ENCODE results near the gene PSME1. TPM values are rescaled to one million over a fixed set of nuclear protein-coding genes. Genes with fewer than 3 reads are reported as not detected.

Gene PSME1
- total RNA-seq, 2 donors from 2014 or later, result 68.6 to 108 TPM

DNA sequence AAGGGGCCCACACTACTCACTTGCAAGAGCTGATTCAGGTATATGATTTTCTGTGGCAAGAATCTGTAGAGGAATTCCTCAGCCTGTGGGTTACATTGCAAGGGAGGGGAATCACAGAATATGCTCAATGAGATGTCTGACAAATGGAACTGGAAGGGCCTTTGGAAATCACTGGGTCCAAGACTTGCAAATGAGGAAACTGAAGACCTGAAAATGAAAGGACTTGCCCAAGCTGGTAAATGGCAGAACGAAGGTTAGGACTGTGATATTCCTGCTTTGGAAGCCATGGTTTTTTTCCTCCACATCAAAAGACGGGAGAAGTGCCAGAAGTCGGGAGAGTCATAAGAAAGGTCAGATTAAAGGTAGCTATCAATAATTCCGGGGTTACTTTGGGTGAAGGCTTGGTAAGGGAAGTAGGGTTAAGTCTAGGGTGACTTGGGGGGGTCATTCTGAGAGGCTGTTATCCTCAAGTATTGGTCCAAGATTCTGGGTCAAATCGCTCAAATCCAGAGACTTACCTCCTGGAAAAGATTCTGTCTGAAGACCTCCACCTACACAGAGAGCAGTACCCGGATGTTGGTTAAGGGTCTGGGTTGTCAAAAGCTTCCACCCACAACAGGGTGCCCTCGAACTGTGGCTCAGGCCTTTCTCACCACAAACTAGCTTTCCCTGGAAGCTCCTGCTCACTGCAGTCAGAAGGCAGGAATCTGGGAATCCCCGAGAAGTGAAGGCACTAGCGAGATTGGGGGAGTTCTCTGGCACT is 9.9 kb downstream of the PSME1 start:
- no peaks in the 10 kb centered on the region for H3K27me3 ChIP-seq (ENCODE audit: control insufficient read depth, insufficient read depth, low read length, poor library complexity, severe bottlenecking)
- Mint-ChIP-seq H3K9me3 (no peaks in the 10 kb centered on the region), H3K27ac (peak overlapping the region; percentile 92), H3K36me3 (ENCODE audit: low read depth) (peaks cover 37% of the 10 kb centered on the region), H3K4me3 (peak overlapping the region; percentile 92), H3K4me1 (peaks cover 20% of the 10 kb centered on the region), H3K27me3 (ENCODE audit: insufficient read depth) (no peaks in the 10 kb centered on the region)
- DNase-seq, result no peak
- peak overlapping the region; percentile 98 for H3K4me3 ChIP-seq (ENCODE audit: low read length)
- peak overlapping the region; percentile 25 for H3K27ac ChIP-seq (ENCODE audit: low read depth, low read length)
- peaks cover 6% of the 10 kb centered on the region for H3K4me1 ChIP-seq (ENCODE audit: control insufficient read depth, insufficient read depth, low read length)
- H3K36me3 ChIP-seq (ENCODE audit: control insufficient read depth, insufficient read depth, low read length), result peaks cover 44% of the 10 kb centered on the region
- 20 to 41% methylated on average over 4 to 9 of the region's 9 CpGs for WGBS, 2 experiments (ENCODE audit: insufficient coverage in 1 of 2, insufficient read length in 1 of 2)
- TF ChIP-seq, protein P1, sequence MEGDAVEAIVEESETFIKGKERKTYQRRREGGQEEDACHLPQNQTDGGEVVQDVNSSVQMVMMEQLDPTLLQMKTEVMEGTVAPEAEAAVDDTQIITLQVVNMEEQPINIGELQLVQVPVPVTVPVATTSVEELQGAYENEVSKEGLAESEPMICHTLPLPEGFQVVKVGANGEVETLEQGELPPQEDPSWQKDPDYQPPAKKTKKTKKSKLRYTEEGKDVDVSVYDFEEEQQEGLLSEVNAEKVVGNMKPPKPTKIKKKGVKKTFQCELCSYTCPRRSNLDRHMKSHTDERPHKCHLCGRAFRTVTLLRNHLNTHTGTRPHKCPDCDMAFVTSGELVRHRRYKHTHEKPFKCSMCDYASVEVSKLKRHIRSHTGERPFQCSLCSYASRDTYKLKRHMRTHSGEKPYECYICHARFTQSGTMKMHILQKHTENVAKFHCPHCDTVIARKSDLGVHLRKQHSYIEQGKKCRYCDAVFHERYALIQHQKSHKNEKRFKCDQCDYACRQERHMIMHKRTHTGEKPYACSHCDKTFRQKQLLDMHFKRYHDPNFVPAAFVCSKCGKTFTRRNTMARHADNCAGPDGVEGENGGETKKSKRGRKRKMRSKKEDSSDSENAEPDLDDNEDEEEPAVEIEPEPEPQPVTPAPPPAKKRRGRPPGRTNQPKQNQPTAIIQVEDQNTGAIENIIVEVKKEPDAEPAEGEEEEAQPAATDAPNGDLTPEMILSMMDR (conservative IDR thresholded peaks at IDR 0.05), result no peak
- peak overlapping the region; percentile 43 for H3K9ac ChIP-seq (ENCODE audit: extremely low read depth, low read length, poor library complexity, severe bottlenecking)
- H3K9me3 ChIP-seq (ENCODE audit: control insufficient read depth, low read length), result no peaks in the 10 kb centered on the region

DNA sequence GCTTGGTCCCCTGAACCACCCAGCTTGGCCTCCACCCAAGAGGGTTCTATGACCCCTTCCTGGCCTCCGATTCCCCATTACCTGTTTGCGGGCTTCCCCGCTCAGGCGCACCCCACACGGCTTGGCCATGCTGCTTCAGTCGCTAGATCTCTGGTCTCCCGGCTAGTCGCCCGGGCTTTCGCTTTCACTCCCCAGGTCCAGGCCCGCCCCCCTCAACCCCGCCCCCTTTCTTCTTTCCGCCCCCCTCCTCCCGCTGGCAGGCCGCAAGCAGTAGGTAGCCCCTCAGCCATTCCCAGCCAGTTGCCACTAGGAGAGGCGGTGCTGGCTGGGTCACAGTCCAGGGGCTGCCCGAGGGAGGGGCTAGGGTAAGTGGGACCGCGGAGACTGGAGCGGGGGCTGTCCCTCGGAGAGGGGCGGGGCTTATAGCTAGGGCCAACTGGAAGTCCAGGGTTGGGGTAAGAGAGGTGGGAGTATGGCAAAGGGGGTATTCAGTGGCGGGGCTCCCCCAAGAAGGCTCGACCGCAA is 10.5 kb downstream of the PSME1 start, which contains the start of gene PSME2:
PSME2 (minus strand) TSS at position 158 of the 525 bp plus-strand sequence; CDS start at position 129, 29 bp downstream.
- H3K36me3 ChIP-seq (ENCODE audit: control insufficient read depth, insufficient read depth, low read length), result peaks cover 51% of the 10 kb centered on the region
- peaks cover 20% of the 10 kb centered on the region for H3K4me1 Mint-ChIP-seq

GRCh38 chr14:24146978-24147760 is 11.2 kb downstream of the PSME1 start, which contains the start of gene RNF31:
TSS of gene RNF31 (plus strand) at chr14:24147498. CDS start at chr14:24147699, 201 bp downstream.
- TF ChIP-seq, protein P1 (conservative IDR thresholded peaks at IDR 0.05), result no peak
- 0% methylated on average over 15 to 57 of the region's 57 CpGs for WGBS, 2 experiments (ENCODE audit: insufficient coverage in 1 of 2, insufficient read length in 1 of 2)
- peak; percentile 98 for DNase-seq

More for the DNA sequence above, 10.5 kb downstream of the PSME1 start, which contains the start of gene PSME2:
- Mint-ChIP-seq H3K27ac (peak within 1 kb of the TSS; percentile 98), H3K4me3 (peak within 1 kb of the TSS; percentile 92), H3K9me3 (no peaks in the 10 kb centered on the region), H3K36me3 (ENCODE audit: low read depth) (peaks cover 43% of the 10 kb centered on the region), H3K27me3 (ENCODE audit: insufficient read depth) (no peaks in the 10 kb centered on the region)
- peak; percentile 99 for DNase-seq
- Histone ChIP-seq H3K9me3 (ENCODE audit: control insufficient read depth, low read length) (no peaks in the 10 kb centered on the region), H3K27ac (ENCODE audit: low read depth, low read length) (peak within 1 kb of the TSS; percentile 75), H3K4me3 (ENCODE audit: low read length) (peak within 1 kb of the TSS; percentile 98), H3K9ac (ENCODE audit: extremely low read depth, low read length, poor library complexity, severe bottlenecking) (peak within 1 kb of the TSS; percentile 66), H3K4me1 (ENCODE audit: control insufficient read depth, insufficient read depth, low read length) (peaks cover 6% of the 10 kb centered on the region), H3K27me3 (ENCODE audit: control insufficient read depth, insufficient read depth, low read length, poor library complexity, severe bottlenecking) (no peaks in the 10 kb centered on the region)
- 0% methylated on average over 6 to 22 of the region's 25 CpGs for WGBS, 2 experiments (ENCODE audit: insufficient coverage in 1 of 2, insufficient read length in 1 of 2)
- TF ChIP-seq, protein P1 (conservative IDR thresholded peaks at IDR 0.05), result peak; percentile 19

More at GRCh38 chr14:24146978-24147760, 11.2 kb downstream of the PSME1 start, which contains the start of gene RNF31:
- Histone ChIP-seq H3K4me3 (ENCODE audit: low read length) (peak within 1 kb of the TSS; percentile 98), H3K27ac (ENCODE audit: low read depth, low read length) (peak within 1 kb of the TSS; percentile 75), H3K27me3 (ENCODE audit: control insufficient read depth, insufficient read depth, low read length, poor library complexity, severe bottlenecking) (no peaks in the 10 kb centered on the region), H3K36me3 (ENCODE audit: control insufficient read depth, insufficient read depth, low read length) (peaks cover 57% of the 10 kb centered on the region), H3K9ac (ENCODE audit: extremely low read depth, low read length, poor library complexity, severe bottlenecking) (peak within 1 kb of the TSS; percentile 66), H3K4me1 (ENCODE audit: control insufficient read depth, insufficient read depth, low read length) (peaks cover 6% of the 10 kb centered on the region), H3K9me3 (ENCODE audit: control insufficient read depth, low read length) (no peaks in the 10 kb centered on the region)
- Mint-ChIP-seq H3K27ac (peak within 1 kb of the TSS; percentile 98), H3K27me3 (ENCODE audit: insufficient read depth) (no peaks in the 10 kb centered on the region), H3K9me3 (no peaks in the 10 kb centered on the region), H3K4me3 (peak within 1 kb of the TSS; percentile 92), H3K4me1 (peaks cover 20% of the 10 kb centered on the region), H3K36me3 (ENCODE audit: low read depth) (peaks cover 49% of the 10 kb centered on the region)

Data from endodermal cell (in vitro differentiated cells).